GM18858 (cell line): Measurements from ENCODE around the gene MDN1.
"Not testable (repeated sequence)": the region's sequence is repeated elsewhere in the genome, so short reads cannot be mapped to it uniquely, and the experiment has no call there.

ENCODE experiments used
- ATAC-seq: cut with Tn5 transposase; IDR thresholded peaks from one replicate; pipeline ENCODE4 v1.9.1; 2021; ENCODE audit not compliant: unreplicated experiment

Gene MDN1

GRCh38 chr6:89775150-89775549 lies 44.4 kb downstream of the MDN1 start:
- ATAC-seq = no peak

GRCh38 chr6:89769572-89769971 lies 50.0 kb downstream of the MDN1 start:
- ATAC-seq = no peak

- ATAC-seq = no peak
Observed at GRCh38 chr6:89768324-89768723, 51.3 kb downstream of the MDN1 start.

- no peak for ATAC-seq
Observed at GRCh38 chr6:89763550-89763949, 56.0 kb downstream of the MDN1 start.

- ATAC-seq = no peak
Observed at GRCh38 chr6:89758830-89759229, 60.8 kb downstream of the MDN1 start.

- no peak for ATAC-seq
Observed at GRCh38 chr6:89750338-89750737, 69.3 kb downstream of the MDN1 start.

GRCh38 chr6:89749918-89750317 lies 69.7 kb downstream of the MDN1 start:
- no peak for ATAC-seq

- ATAC-seq = no peak
Observed at GRCh38 chr6:89745716-89746115, 73.9 kb downstream of the MDN1 start.

- ATAC-seq = no peak
Observed at GRCh38 chr6:89745096-89745495, 74.5 kb downstream of the MDN1 start.

- no peak for ATAC-seq
Observed at GRCh38 chr6:89736893-89737292, 82.7 kb downstream of the MDN1 start.

- ATAC-seq = no peak
Observed at GRCh38 chr6:89734526-89734925, 85.1 kb downstream of the MDN1 start.

GRCh38 chr6:89731924-89732567 lies 87.5 kb downstream of the MDN1 start:
- ATAC-seq = no peak

- ATAC-seq = not testable (repeated sequence)
Observed at GRCh38 chr6:89731262-89731661, 88.3 kb downstream of the MDN1 start.

GRCh38 chr6:89729818-89730217 lies 89.8 kb downstream of the MDN1 start:
- no peak for ATAC-seq

GRCh38 chr6:89727501-89727900 lies 92.1 kb downstream of the MDN1 start:
- no peak for ATAC-seq

- ATAC-seq = no peak
Observed at GRCh38 chr6:89724981-89725380, 94.6 kb downstream of the MDN1 start.

GRCh38 chr6:89723046-89723445 lies 96.5 kb downstream of the MDN1 start:
- ATAC-seq = no peak

- no peak for ATAC-seq
Observed at GRCh38 chr6:89716532-89716931, 103.1 kb downstream of the MDN1 start.

- ATAC-seq = no peak
Observed at GRCh38 chr6:89711801-89712200, 107.8 kb downstream of the MDN1 start.

- no peak for ATAC-seq
Observed at GRCh38 chr6:89708316-89708715, 111.3 kb downstream of the MDN1 start.

- no peak for ATAC-seq
Observed at GRCh38 chr6:89707766-89708165, 111.8 kb downstream of the MDN1 start.

- no peak for ATAC-seq
Observed at GRCh38 chr6:89706121-89706520, 113.5 kb downstream of the MDN1 start.

- no peak for ATAC-seq
Observed at GRCh38 chr6:89703292-89703691, 116.3 kb downstream of the MDN1 start.
